ENCODE measurements around the gene RMRP. TPM values are rescaled to one million over a fixed set of nuclear protein-coding genes. Genes with fewer than 3 reads are reported as not detected.

The RMRP gene
- polyA plus RNA-seq, 1 of the 3 experiments (the other 2 are of a cell fraction), result 64.9 TPM

- no peaks in the 10 kb centered on the region for H3K27me3 ChIP-seq (ENCODE audit: insufficient read depth)
- peaks cover 27 to 35% of the 10 kb centered on the region in 2 experiments for H3K36me3 ChIP-seq (replicated peaks in 1 of 2; ENCODE audit: control insufficient read depth in 1 of 2, insufficient read depth in 2 of 2, low read length in 1 of 2)
- WGBS (ENCODE audit: low lambda C conversion rate), result 76% methylated on average over 11 of the region's 11 CpGs
- ChIA-PET CTCF (interaction anchor here (1.0 to 2.3 kb wide), 3 partner anchors 10 to 22 kb away, joined by 4 to 26 read pairs (median 9); partner anchors contain the start of gene ARHGEF39), POLR2A (interaction anchor here (1.0 to 1.1 kb wide), 2 partner anchors 10 to 11 kb away, joined by 3 read pairs; no protein-coding TSS in a partner anchor)
- DNase-seq, result no peak
- H3F3A ChIP-seq (replicated peaks; ENCODE audit: insufficient read depth), result peaks cover 49% of the 10 kb centered on the region
- H3K27ac ChIP-seq (ENCODE audit: low read depth in 2 of 2, low read length in 1 of 2), result peak overlapping the region in 1 of 2 experiments; percentile 96; a peak in 2 of 4 replicates
- H4K20me1 ChIP-seq (ENCODE audit: insufficient read depth), result peaks cover 57% of the 10 kb centered on the region
- H3K4me1 ChIP-seq (ENCODE audit: control insufficient read depth in 1 of 2, insufficient read depth in 2 of 2, low read depth in 1 of 2, low read length in 1 of 2), result peaks cover 19 to 31% of the 10 kb centered on the region in 2 experiments; a peak in 3 of 4 replicates
- no peaks in the 10 kb centered on the region for H3K9me3 ChIP-seq
- H3K79me2 ChIP-seq (ENCODE audit: insufficient read depth), result peaks cover 47% of the 10 kb centered on the region
- peak overlapping the region; percentile 91 for H3K4me2 ChIP-seq
- H3K9me2 ChIP-seq, result no peaks in the 10 kb centered on the region
- no peak overlapping the region for H2AFZ ChIP-seq (ENCODE audit: low read depth)
- peak overlapping the region in 1 of 2 experiments; percentile 4; a peak in 1 of 4 replicates for H3K4me3 ChIP-seq (ENCODE audit: low read depth in 2 of 2, low read length in 1 of 2)
- peak; percentile 32; the same call in 1 of the 2 replicates for TF ChIP-seq PBX3 (IDR thresholded peaks at IDR 0.05)
- TF ChIP-seq RXRA (IDR thresholded peaks at IDR 0.05; ENCODE audit: borderline replicate concordance, low read depth), result no peak
- no peak overlapping the region for H3K9ac ChIP-seq
These were observed 28.7 kb upstream of the RMRP start for GRCh38 chr9:35686222-35687203.

- Histone ChIP-seq H2AFZ (ENCODE audit: low read depth) (no peak overlapping the region), H3F3A (replicated peaks; ENCODE audit: insufficient read depth) (peaks cover 51% of the 10 kb centered on the region), H4K20me1 (ENCODE audit: insufficient read depth) (peaks cover 57% of the 10 kb centered on the region), H3K9ac (no peak overlapping the region), H3K9me3 (no peaks in the 10 kb centered on the region), H3K4me3 (ENCODE audit: low read depth in 2 of 2, low read length in 1 of 2) (no peak overlapping the region), H3K9me2 (no peaks in the 10 kb centered on the region), H3K79me2 (ENCODE audit: insufficient read depth) (peaks cover 47% of the 10 kb centered on the region), H3K27ac (ENCODE audit: low read depth in 2 of 2, low read length in 1 of 2) (peak overlapping the region in 1 of 2 experiments; percentile 96; a peak in 2 of 4 replicates), H3K27me3 (ENCODE audit: insufficient read depth) (no peaks in the 10 kb centered on the region), H3K36me3 (replicated peaks in 1 of 2; ENCODE audit: control insufficient read depth in 1 of 2, insufficient read depth in 2 of 2, low read length in 1 of 2) (peaks cover 27 to 35% of the 10 kb centered on the region in 2 experiments), H3K4me1 (ENCODE audit: control insufficient read depth in 1 of 2, insufficient read depth in 2 of 2, low read depth in 1 of 2, low read length in 1 of 2) (peaks cover 17 to 32% of the 10 kb centered on the region in 2 experiments; a peak in 3 of 4 replicates), H3K4me2 (no peak overlapping the region)
- TF ChIP-seq RCOR1 (IDR thresholded peaks at IDR 0.05; ENCODE audit: low read length) (no peak), ELF1 (IDR thresholded peaks at IDR 0.05) (no peak), TAF1 (IDR thresholded peaks at IDR 0.05; ENCODE audit: borderline replicate concordance, low read depth, low read length) (no peak), FOXJ3 (CRISPR knock-in tag; IDR thresholded peaks at IDR 0.05) (no peak)
- CTCF ChIA-PET, result interaction anchor here (1.3 kb wide), 1 partner anchor 11 kb away, joined by 9 read pairs; no protein-coding TSS in a partner anchor
- POLR2A ChIA-PET, result interaction anchor here (0.8 kb wide), 1 partner anchor 10 kb away, joined by 3 read pairs; no protein-coding TSS in a partner anchor
- 95% methylated on average over 13 of the region's 13 CpGs for WGBS (ENCODE audit: low lambda C conversion rate)
- no peak for DNase-seq
These were observed 27.7 kb upstream of the RMRP start for GRCh38 chr9:35685506-35685905.

GRCh38 chr9:35684921-35685320, 27.1 kb upstream of the RMRP start:
- ChIA-PET POLR2A (interaction anchor here (0.8 kb wide), 1 partner anchor 10 kb away, joined by 3 read pairs; no protein-coding TSS in a partner anchor), CTCF (no interaction called here)
- TF ChIP-seq ELF1 (IDR thresholded peaks at IDR 0.05) (no peak), RXRA (IDR thresholded peaks at IDR 0.05; ENCODE audit: borderline replicate concordance, low read depth) (no peak), YY1 (IDR thresholded peaks at IDR 0.05; ENCODE audit: low read depth) (no peak), TAF1 (IDR thresholded peaks at IDR 0.05; ENCODE audit: borderline replicate concordance, low read depth, low read length) (no peak), RFX5 (IDR thresholded peaks at IDR 0.05; ENCODE audit: low read length) (no peak)
- H3K4me2 ChIP-seq, result no peak overlapping the region
- peaks cover 57% of the 10 kb centered on the region for H4K20me1 ChIP-seq (ENCODE audit: insufficient read depth)
- H3K9me2 ChIP-seq, result no peaks in the 10 kb centered on the region
- no peak overlapping the region for H3K4me3 ChIP-seq (ENCODE audit: low read depth in 2 of 2, low read length in 1 of 2)
- no peak overlapping the region for H3K9ac ChIP-seq
- WGBS (ENCODE audit: low lambda C conversion rate), result 90% methylated on average over 10 of the region's 10 CpGs
- no peaks in the 10 kb centered on the region for H3K27me3 ChIP-seq (ENCODE audit: insufficient read depth)
- DNase-seq, result no peak
- H3K36me3 ChIP-seq (replicated peaks in 1 of 2; ENCODE audit: control insufficient read depth in 1 of 2, insufficient read depth in 2 of 2, low read length in 1 of 2), result peaks cover 27 to 35% of the 10 kb centered on the region in 2 experiments
- H3K79me2 ChIP-seq (ENCODE audit: insufficient read depth), result peaks cover 43% of the 10 kb centered on the region
- peaks cover 17 to 32% of the 10 kb centered on the region in 2 experiments; a peak in 3 of 4 replicates for H3K4me1 ChIP-seq (ENCODE audit: control insufficient read depth in 1 of 2, insufficient read depth in 2 of 2, low read depth in 1 of 2, low read length in 1 of 2)
- H2AFZ ChIP-seq (ENCODE audit: low read depth), result no peak overlapping the region
- no peak overlapping the region for H3K27ac ChIP-seq (ENCODE audit: low read depth in 2 of 2, low read length in 1 of 2)
- H3F3A ChIP-seq (replicated peaks; ENCODE audit: insufficient read depth), result peaks cover 51% of the 10 kb centered on the region
- no peaks in the 10 kb centered on the region for H3K9me3 ChIP-seq
